ENCODE measurements around the gene WDR87. TPM values are rescaled to one million over a fixed set of nuclear protein-coding genes. Genes with fewer than 3 reads are reported as not detected.

WDR87 gene
- total and polyA plus RNA-seq, 10 of the 15 experiments (the other 5 are each of a cell fraction or from before 2014, with no cell fraction given), result not detected

GRCh38 chr19:37906869-37907734 lies 708 bp upstream of the WDR87 start, which contains the start of gene SIPA1L3 (continued):
- TF ChIP-seq E4F1 (IDR thresholded peaks at IDR 0.05; ENCODE audit: borderline replicate concordance, partially characterized antibody) (peak; percentile 24), NFYB (IDR thresholded peaks at IDR 0.05; ENCODE audit: insufficient read depth, low read depth, low read length) (0 out of 2 replicates have a peak, but pooled peaks have one; percentile 9), MEF2A (IDR thresholded peaks at IDR 0.05; ENCODE audit: insufficient read depth, low read depth, low read length) (0 out of 2 replicates have a peak, but pooled peaks have one; percentile 30)

DNA sequence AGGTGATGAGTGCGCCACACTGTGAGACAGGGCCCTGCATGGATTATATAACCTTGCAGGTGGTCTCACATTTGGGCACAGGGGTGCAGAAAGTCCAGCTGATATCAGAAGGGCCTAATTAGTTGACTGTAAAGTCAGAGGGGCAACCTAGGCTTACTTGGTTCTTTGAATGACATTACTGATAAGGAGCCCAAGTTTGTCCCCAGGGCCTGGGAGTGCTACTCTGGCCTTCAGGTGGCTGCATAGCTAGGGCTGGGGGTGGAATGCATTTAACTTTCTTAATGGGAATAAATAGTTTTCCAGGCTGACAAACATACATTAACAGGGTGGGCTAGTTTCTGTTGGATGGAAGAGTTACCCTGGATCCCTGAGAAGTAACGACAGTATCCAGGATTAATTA lies 3.3 kb downstream of the WDR87 start:
- Histone ChIP-seq H3K4me3 (no peak overlapping the region), H3K27ac (ENCODE audit: control insufficient read depth, insufficient read depth) (no peak overlapping the region), H3K9ac (ENCODE audit: control insufficient read depth, insufficient read depth, low read length) (no peak overlapping the region), H3K36me3 (ENCODE audit: control insufficient read depth in 2 of 2, insufficient read depth in 2 of 2, low read length in 1 of 2) (no peaks in the 10 kb centered on the region), H4K20me1 (ENCODE audit: control insufficient read depth, insufficient read depth) (no peaks in the 10 kb centered on the region), H3K4me2 (ENCODE audit: control insufficient read depth, insufficient read depth) (no peak overlapping the region), H3K79me2 (ENCODE audit: control insufficient read depth, insufficient read depth, low read length) (peaks cover 13% of the 10 kb centered on the region), H3K4me1 (ENCODE audit: control insufficient read depth, insufficient read depth, low read length) (no peaks in the 10 kb centered on the region; the same call in 1 of the 2 replicates), H2AFZ (ENCODE audit: control insufficient read depth, low read depth, low read length) (no peak overlapping the region), H3K9me3 (replicated peaks; ENCODE audit: control insufficient read depth, insufficient read depth, low read length) (no peaks in the 10 kb centered on the region), H3K27me3 (replicated peaks in 1 of 2; ENCODE audit: control insufficient read depth in 2 of 2, insufficient read depth in 2 of 2, low read length in 1 of 2) (no peaks in the 10 kb centered on the region)
- ATAC-seq (no peak), DNase-seq (ENCODE audit: low read depth, low spot score) (no peak), FAIRE-seq (no peak)
- 98% methylated on average over 2 of the region's 2 CpGs for WGBS (ENCODE audit: insufficient coverage, insufficient replicate concordance, low lambda C conversion rate, missing lambda C conversion rate)
- POLR2A ChIA-PET, result interaction anchor here (1.0 to 1.6 kb wide), 2 partner anchors 433 to 471 kb away, joined by 3 read pairs; partner anchors contain the start of genes CATSPERG and PSMD8
- TF ChIP-seq ETV6 (conservative IDR thresholded peaks at IDR 0.05 in 1 of 2, IDR thresholded peaks at IDR 0.05 in 1 of 2; ENCODE audit: borderline replicate concordance in 1 of 2, low read depth in 1 of 2), result no peak
- no peak for TF ChIP-seq CBFB (IDR thresholded peaks at IDR 0.05; ENCODE audit: low read depth)
- no peak for TF ChIP-seq TBL1XR1 (IDR thresholded peaks at IDR 0.05; ENCODE audit: low read depth, low read length)
- no peak for TF ChIP-seq FOXM1 (IDR thresholded peaks at IDR 0.05; ENCODE audit: low read depth, low read length)
- no peak for TF ChIP-seq FOS (IDR thresholded peaks at IDR 0.05; ENCODE audit: borderline replicate concordance, extremely low read depth, insufficient read length)
- TF ChIP-seq TCF3 (IDR thresholded peaks at IDR 0.05; ENCODE audit: borderline replicate concordance, insufficient read depth, low read depth, low read length), result no peak
- BruUV-seq (replicated peaks), result no TSS peak
- CTCF ChIA-PET, result interaction anchor here (0.9 to 11.9 kb wide), 40 partner anchors 10 to 471 kb away, joined by 3 to 183 read pairs (median 5); partner anchors contain the start of genes CATSPERG and PSMD8
- RAD21 ChIA-PET (ENCODE audit: unreplicated experiment), result interaction anchor here (0.7 to 9.9 kb wide), 30 partner anchors 12 to 500 kb away, joined by 3 to 98 read pairs (median 6); partner anchors contain the start of genes FAM98C and PSMD8
- SMC1A ChIA-PET (ENCODE audit: uncharacterized antibody, unreplicated experiment), result interaction anchor here (0.7 to 8.8 kb wide), 27 partner anchors 24 to 457 kb away, joined by 3 to 119 read pairs (median 4); partner anchors contain the start of genes CATSPERG and ZNF573
- intact Hi-C loops (cut with micrococcal nuclease; ENCODE audit: unreplicated experiment), result loop anchor here (5.0 kb wide), 1 partner anchor 239 kb away; no protein-coding TSS in a partner anchor
- in situ Hi-C loops (cut with MboI), result loop anchor here (5.0 kb wide), 1 partner anchor 329 kb away; no protein-coding TSS in a partner anchor
